Myometrial cell (primary cell): Measurements from ENCODE around the gene STRN4. TPM values are rescaled to one million over a fixed set of nuclear protein-coding genes. Genes with fewer than 3 reads are reported as not detected.

ENCODE experiments used
- total RNA-seq: library from RNA; depleted of rRNA; stranded (reverse); fragments of >200 nt; gene quantifications from 2 replicates; pipeline ENCODE4 v1.2.3, GENCODE V29; 2015

The STRN4 gene
- total RNA-seq = 73.0 and 76.4 TPM in 2 replicates

GRCh38 chr19:46746281-46747057 is at the start of gene STRN4:
STRN4 (minus strand) TSS chr19:46746450; CDS start chr19:46746430, 20 bp downstream.

GRCh38 chr19:46788262-46788967 is 42.2 kb upstream of the STRN4 start, which contains the start of gene SLC1A5:
SLC1A5 (minus strand) TSS chr19:46788594; CDS start chr19:46787965, 629 bp downstream.

DNA sequence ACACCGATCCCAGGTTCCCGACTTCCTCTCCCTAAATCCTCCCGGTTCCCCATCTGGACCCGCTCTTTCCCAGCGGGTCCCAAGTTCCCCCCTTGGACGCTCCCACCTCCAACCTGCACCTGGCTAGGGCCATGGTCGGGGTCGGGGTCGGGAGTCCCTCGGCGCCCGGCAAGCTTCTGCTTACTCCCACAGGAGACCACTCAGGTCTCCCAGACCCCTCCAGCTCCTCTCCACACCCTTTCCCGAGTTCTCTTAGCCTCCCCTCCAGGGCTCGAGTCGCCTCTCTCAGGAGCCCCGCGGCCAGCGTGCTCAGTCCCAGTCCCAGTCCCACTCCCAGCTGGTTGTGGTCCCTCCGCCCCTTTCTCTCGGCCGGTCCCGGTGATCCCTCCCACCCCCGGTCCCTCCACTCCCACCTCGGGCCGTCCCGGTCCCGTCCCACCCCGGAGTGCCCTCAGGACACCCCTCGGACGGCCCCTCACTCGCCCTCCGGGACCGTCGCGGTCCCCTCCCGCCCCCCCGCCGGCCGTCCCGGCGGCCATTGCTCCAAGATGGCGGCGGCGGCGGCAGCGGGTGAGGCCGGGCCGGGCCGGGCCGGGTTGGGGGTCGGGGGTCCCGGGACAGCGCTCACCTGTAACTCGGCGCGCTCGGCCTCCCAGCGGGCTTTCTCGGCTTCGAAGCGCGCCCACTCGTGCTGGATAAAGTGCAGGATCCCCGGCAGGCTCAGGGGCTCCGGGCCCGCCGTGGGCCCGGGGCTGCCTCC is 549 bp downstream of the STRN4 start, which contains the start of gene FKRP:
FKRP (plus strand) TSS at position 537 of the 760 bp plus-strand sequence. CDS start 9,394 bp downstream, outside the sequence.

DNA sequence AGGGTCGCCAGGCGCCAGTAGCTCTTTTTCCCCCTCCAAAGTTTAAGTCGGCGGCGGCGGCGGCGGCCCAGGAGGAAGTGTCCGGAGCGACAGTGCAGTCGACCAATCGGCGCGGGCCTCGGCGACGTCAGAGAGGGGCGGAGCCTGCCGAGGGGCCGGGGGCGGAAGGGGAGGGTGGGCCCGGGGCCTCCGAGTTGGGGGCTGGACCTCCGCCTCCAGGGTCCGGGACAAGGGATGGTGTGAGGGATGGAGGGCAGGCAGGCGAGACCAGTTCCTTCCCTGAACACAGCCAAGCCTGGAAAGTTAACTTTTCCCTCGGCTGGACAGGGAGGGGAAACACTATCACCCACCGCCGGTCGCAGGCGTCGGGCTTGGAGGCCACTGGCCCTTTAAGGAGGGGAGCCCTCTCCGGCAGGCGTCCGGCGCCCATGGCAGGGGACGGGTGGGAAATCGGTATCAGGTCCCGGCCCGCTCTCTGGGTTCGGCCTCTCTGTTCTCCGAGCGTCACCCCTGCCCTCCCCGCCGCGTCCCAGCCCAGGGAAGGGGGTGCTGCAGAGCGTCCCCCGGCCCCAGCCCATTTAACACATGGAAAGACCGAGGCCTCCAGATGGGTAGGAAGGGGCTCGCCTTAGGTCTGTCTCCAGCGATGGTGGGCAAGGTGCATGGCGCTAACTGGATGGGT is 29.1 kb downstream of the STRN4 start, which contains the start of gene PRKD2:
PRKD2 (minus strand) TSS at position 81 of the 682 bp plus-strand sequence. CDS start 744 bp downstream, outside the sequence.

Other genes starting within 250 kb of the STRN4 start
- gene CALM3, start 145.1 kb downstream of the STRN4 start, total RNA-seq = 350 and 373 TPM in 2 replicates
- gene PTGIR, start 121.4 kb downstream of the STRN4 start, total RNA-seq = 5.0 and 11.2 TPM in 2 replicates
- gene GNG8, start 110.2 kb downstream of the STRN4 start, total RNA-seq = not detected in 2 replicates
- 4.0 and 5.1 TPM in 2 replicates for gene DACT3, start 85.3 kb downstream of the STRN4 start, total RNA-seq
- gene PRKD2, start 29.3 kb downstream of the STRN4 start, total RNA-seq = 23.4 and 25.2 TPM in 2 replicates
- 21.6 and 30.7 TPM in 2 replicates for gene FKRP, start 393 bp downstream of the STRN4 start, total RNA-seq
- gene SLC1A5, start 42.1 kb upstream of the STRN4 start, total RNA-seq = 347 and 349 TPM in 2 replicates
- gene AP2S1, start 104.4 kb upstream of the STRN4 start, total RNA-seq = 347 and 432 TPM in 2 replicates
- 22.8 and 26.6 TPM in 2 replicates for gene ARHGAP35, start 114.5 kb upstream of the STRN4 start, total RNA-seq